ENCODE results near the gene TMEM139. TPM values are rescaled to one million over a fixed set of nuclear protein-coding genes. Genes with fewer than 3 reads are reported as not detected.

The TMEM139 gene
- total RNA-seq, 2 donors from 2014 or later: 1.6 to 2.3 TPM

DNA sequence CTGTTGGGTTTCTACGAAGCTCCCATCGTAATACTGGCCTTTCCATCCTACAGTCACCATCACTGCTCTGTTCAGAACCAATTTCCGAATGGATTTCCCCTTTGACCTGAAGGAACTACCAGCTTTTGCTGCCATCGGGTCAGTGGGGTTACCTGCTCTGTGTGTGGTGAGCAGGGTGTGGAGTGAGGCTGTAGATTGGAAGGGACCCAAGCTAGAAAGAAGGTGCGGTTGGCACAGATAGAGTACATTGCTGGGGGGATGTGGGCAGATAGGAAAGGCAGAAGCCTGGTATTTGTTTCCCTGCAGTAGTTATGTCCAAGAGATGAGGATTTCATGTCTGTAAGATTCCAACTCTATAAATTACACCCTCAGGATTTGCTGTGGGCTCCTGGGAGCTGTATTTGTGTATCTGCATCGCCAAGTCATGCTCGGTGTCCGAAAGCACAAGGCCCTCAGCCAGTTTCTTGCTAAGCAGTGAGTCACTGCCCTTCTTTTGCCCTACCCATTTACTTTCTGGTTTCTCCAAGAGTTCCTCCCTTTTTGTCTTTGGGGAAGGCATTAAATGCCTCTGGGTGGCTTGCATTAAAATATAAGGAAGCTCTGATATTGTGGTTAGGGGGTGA, 46.5 kb downstream of the TMEM139 start:
- no peaks in the 10 kb centered on the region for H3K36me3 Mint-ChIP-seq (ENCODE audit: low read depth)
- TF ChIP-seq, protein P1, sequence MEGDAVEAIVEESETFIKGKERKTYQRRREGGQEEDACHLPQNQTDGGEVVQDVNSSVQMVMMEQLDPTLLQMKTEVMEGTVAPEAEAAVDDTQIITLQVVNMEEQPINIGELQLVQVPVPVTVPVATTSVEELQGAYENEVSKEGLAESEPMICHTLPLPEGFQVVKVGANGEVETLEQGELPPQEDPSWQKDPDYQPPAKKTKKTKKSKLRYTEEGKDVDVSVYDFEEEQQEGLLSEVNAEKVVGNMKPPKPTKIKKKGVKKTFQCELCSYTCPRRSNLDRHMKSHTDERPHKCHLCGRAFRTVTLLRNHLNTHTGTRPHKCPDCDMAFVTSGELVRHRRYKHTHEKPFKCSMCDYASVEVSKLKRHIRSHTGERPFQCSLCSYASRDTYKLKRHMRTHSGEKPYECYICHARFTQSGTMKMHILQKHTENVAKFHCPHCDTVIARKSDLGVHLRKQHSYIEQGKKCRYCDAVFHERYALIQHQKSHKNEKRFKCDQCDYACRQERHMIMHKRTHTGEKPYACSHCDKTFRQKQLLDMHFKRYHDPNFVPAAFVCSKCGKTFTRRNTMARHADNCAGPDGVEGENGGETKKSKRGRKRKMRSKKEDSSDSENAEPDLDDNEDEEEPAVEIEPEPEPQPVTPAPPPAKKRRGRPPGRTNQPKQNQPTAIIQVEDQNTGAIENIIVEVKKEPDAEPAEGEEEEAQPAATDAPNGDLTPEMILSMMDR (conservative IDR thresholded peaks at IDR 0.05): no peak
- WGBS, 2 experiments (ENCODE audit: insufficient coverage in 1 of 2, insufficient read length in 1 of 2): 92 to 96% methylated on average over 4 to 8 of the region's 8 CpGs

GRCh38 chr7:143334244-143334643, 49.5 kb downstream of the TMEM139 start:
- H3K36me3 Mint-ChIP-seq (ENCODE audit: low read depth): no peaks in the 10 kb centered on the region
- no peaks in the 10 kb centered on the region for H3K4me1 ChIP-seq (ENCODE audit: control insufficient read depth, insufficient read depth, low read length)
- H3K27ac ChIP-seq (ENCODE audit: low read depth, low read length): no peak overlapping the region
- peaks cover 6% of the 10 kb centered on the region for H3K9me3 ChIP-seq (ENCODE audit: control insufficient read depth, low read length)
- H3K27me3 Mint-ChIP-seq (ENCODE audit: insufficient read depth): peaks cover 11% of the 10 kb centered on the region
- no peak overlapping the region for H3K9ac ChIP-seq (ENCODE audit: extremely low read depth, low read length, poor library complexity, severe bottlenecking)
- H3K9me3 Mint-ChIP-seq: no peaks in the 10 kb centered on the region
- no CpG with 5 or more reads among the region's 1 CpG for WGBS, 2 experiments (ENCODE audit: insufficient coverage in 1 of 2, insufficient read length in 1 of 2)
- H3K4me3 ChIP-seq (ENCODE audit: low read length): no peak overlapping the region
- H3K27ac Mint-ChIP-seq: no peak overlapping the region
- no peaks in the 10 kb centered on the region for H3K4me1 Mint-ChIP-seq
- H3K4me3 Mint-ChIP-seq: no peak overlapping the region
- TF ChIP-seq, protein P1 (conservative IDR thresholded peaks at IDR 0.05): no peak
- no peaks in the 10 kb centered on the region for H3K27me3 ChIP-seq (ENCODE audit: control insufficient read depth, insufficient read depth, low read length, poor library complexity, severe bottlenecking)
- no peaks in the 10 kb centered on the region for H3K36me3 ChIP-seq (ENCODE audit: control insufficient read depth, insufficient read depth, low read length)
- no peak for DNase-seq

More for the DNA sequence above, 46.5 kb downstream of the TMEM139 start:
- DNase-seq: no peak
- H3K9me3 Mint-ChIP-seq: no peaks in the 10 kb centered on the region
- H3K9me3 ChIP-seq (ENCODE audit: control insufficient read depth, low read length): no peaks in the 10 kb centered on the region
- H3K4me3 ChIP-seq (ENCODE audit: low read length): no peak overlapping the region
- no peaks in the 10 kb centered on the region for H3K27me3 ChIP-seq (ENCODE audit: control insufficient read depth, insufficient read depth, low read length, poor library complexity, severe bottlenecking)
- peaks cover 14% of the 10 kb centered on the region for H3K27me3 Mint-ChIP-seq (ENCODE audit: insufficient read depth)
- no peaks in the 10 kb centered on the region for H3K4me1 ChIP-seq (ENCODE audit: control insufficient read depth, insufficient read depth, low read length)
- no peak overlapping the region for H3K9ac ChIP-seq (ENCODE audit: extremely low read depth, low read length, poor library complexity, severe bottlenecking)
- no peak overlapping the region for H3K4me3 Mint-ChIP-seq
- H3K36me3 ChIP-seq (ENCODE audit: control insufficient read depth, insufficient read depth, low read length): no peaks in the 10 kb centered on the region
- H3K4me1 Mint-ChIP-seq: no peaks in the 10 kb centered on the region
- H3K27ac Mint-ChIP-seq: no peak overlapping the region
- H3K27ac ChIP-seq (ENCODE audit: low read depth, low read length): no peak overlapping the region

DNA sequence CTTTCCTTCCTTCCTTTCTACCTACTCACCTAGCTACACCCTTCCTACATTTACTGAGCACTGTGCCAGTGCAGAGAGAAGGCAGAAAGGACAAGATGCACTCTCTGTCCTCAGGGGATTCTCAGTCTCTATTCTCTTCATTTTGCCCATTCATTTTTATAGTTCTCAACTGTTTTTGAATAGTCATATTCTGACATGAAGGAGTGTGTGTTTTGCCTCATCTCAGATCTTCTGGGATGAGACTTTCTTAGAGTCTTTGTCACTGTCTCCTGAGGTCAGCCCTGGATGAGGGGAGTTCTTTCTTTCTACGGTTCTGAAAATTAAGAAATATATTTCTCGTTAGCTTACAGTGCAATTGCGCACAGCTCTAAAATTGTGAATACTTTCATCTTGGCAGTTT, 52.5 kb downstream of the TMEM139 start:
- no peak for DNase-seq
- Mint-ChIP-seq H3K27ac (no peak overlapping the region), H3K9me3 (no peaks in the 10 kb centered on the region), H3K4me1 (no peaks in the 10 kb centered on the region), H3K36me3 (ENCODE audit: low read depth) (no peaks in the 10 kb centered on the region), H3K27me3 (ENCODE audit: insufficient read depth) (peaks cover 13% of the 10 kb centered on the region), H3K4me3 (no peak overlapping the region)
- Histone ChIP-seq H3K27me3 (ENCODE audit: control insufficient read depth, insufficient read depth, low read length, poor library complexity, severe bottlenecking) (no peaks in the 10 kb centered on the region), H3K9ac (ENCODE audit: extremely low read depth, low read length, poor library complexity, severe bottlenecking) (no peak overlapping the region), H3K9me3 (ENCODE audit: control insufficient read depth, low read length) (peaks cover 6% of the 10 kb centered on the region), H3K4me1 (ENCODE audit: control insufficient read depth, insufficient read depth, low read length) (no peaks in the 10 kb centered on the region), H3K4me3 (ENCODE audit: low read length) (no peak overlapping the region), H3K27ac (ENCODE audit: low read depth, low read length) (no peak overlapping the region), H3K36me3 (ENCODE audit: control insufficient read depth, insufficient read depth, low read length) (no peaks in the 10 kb centered on the region)
- WGBS, 2 experiments (ENCODE audit: insufficient coverage in 1 of 2, insufficient read length in 1 of 2): 86 to 96% methylated on average over 3 of the region's 3 CpGs
- TF ChIP-seq, protein P1 (conservative IDR thresholded peaks at IDR 0.05): no peak

Other genes starting within 250 kb of the TMEM139 start
- not detected for gene OR6V1, start 232.6 kb upstream of the TMEM139 start, total RNA-seq
- not detected for gene PIP, start 152.9 kb upstream of the TMEM139 start, total RNA-seq
- gene TAS2R39, start 101.5 kb upstream of the TMEM139 start, total RNA-seq: not detected
- not detected for gene TAS2R40, start 62.9 kb upstream of the TMEM139 start, total RNA-seq
- 10 to 100 TPM; 61.1 to 75.0 TPM for gene GSTK1, start 21.5 kb upstream of the TMEM139 start, total RNA-seq
- 10 to 100 TPM; 47.9 to 48.3 TPM for gene CASP2, start 3.4 kb downstream of the TMEM139 start, total RNA-seq
- under 1 TPM in 1 of 2 donors, not detected in 1; 0.53 TPM for gene CLCN1, start 31.2 kb downstream of the TMEM139 start, total RNA-seq
- gene FAM131B, start 77.8 kb downstream of the TMEM139 start, total RNA-seq: 1 to 10 TPM; 1.9 to 3.6 TPM
- gene ZYX, start 96.4 kb downstream of the TMEM139 start, total RNA-seq: 100 to 1,000 TPM; 127 to 161 TPM
- gene EPHA1, start 123.9 kb downstream of the TMEM139 start, total RNA-seq: 100 to 1,000 TPM in 1 of 2 donors, 10 to 100 TPM in 1; 70.0 to 103 TPM
- under 1 TPM in 1 of 2 donors, not detected in 1; 0.37 TPM for gene TAS2R60, start 158.5 kb downstream of the TMEM139 start, total RNA-seq
- gene TAS2R41, start 192.9 kb downstream of the TMEM139 start, total RNA-seq: under 1 TPM in 1 of 2 donors, not detected in 1; 0.59 TPM

Measured in endodermal cell (in vitro differentiated cells).